T-helper 2 cell treated with Interferon-gamma antibody and Interleukin-4, amounts not matched to agents 5 μg/mL and 100 μg/mL, for 36 hours (primary cell): ENCODE measurements around the gene GRXCR2.

Experiments
- DNase-seq: peaks from one replicate; pipeline ENCODE4 v3.0.0; 2021; ENCODE audit warnings: low spot score
- H3K27ac Mint-ChIP-seq: one replicate; pipeline ENCODE4 v1.8.0; 2021; ENCODE audit warnings: mild to moderate bottlenecking, mixed read lengths
- H3K27me3 Mint-ChIP-seq: one replicate; pipeline ENCODE4 v1.8.0; 2021; ENCODE audit warnings: low read depth, mixed read lengths
- H3K36me3 Mint-ChIP-seq: one replicate; pipeline ENCODE4 v1.8.0; 2021; ENCODE audit warnings: low read depth, mixed read lengths
- H3K4me1 Mint-ChIP-seq: one replicate; pipeline ENCODE4 v1.8.0; 2021; ENCODE audit warnings: low read depth, mixed read lengths
- H3K4me3 Mint-ChIP-seq: one replicate; pipeline ENCODE4 v1.8.0; 2022; ENCODE audit warnings: mild to moderate bottlenecking, moderate library complexity, mixed read lengths
- H3K9me3 Mint-ChIP-seq: one replicate; pipeline ENCODE4 v1.8.0; 2021; ENCODE audit warnings: mixed read lengths

GRXCR2 gene

GRCh38 chr5:145859897-145860296 is 12.9 kb downstream of the GRXCR2 start:
- H3K9me3 Mint-ChIP-seq = no peaks in the 10 kb centered on the region
- peaks cover 4% of the 10 kb centered on the region for H3K4me1 Mint-ChIP-seq
- H3K36me3 Mint-ChIP-seq = no peaks in the 10 kb centered on the region
- DNase-seq = no peak
- H3K27ac Mint-ChIP-seq = no peak overlapping the region
- H3K27me3 Mint-ChIP-seq = peaks cover 17% of the 10 kb centered on the region
- H3K4me3 Mint-ChIP-seq = no peak overlapping the region

GRCh38 chr5:145859453-145859852 is 13.4 kb downstream of the GRXCR2 start:
- Mint-ChIP-seq H3K4me1 (peaks cover 8% of the 10 kb centered on the region), H3K4me3 (no peak overlapping the region), H3K36me3 (no peaks in the 10 kb centered on the region), H3K27me3 (peaks cover 17% of the 10 kb centered on the region), H3K9me3 (no peaks in the 10 kb centered on the region), H3K27ac (no peak overlapping the region)
- DNase-seq = no peak

GRCh38 chr5:145858959-145859358 is 13.9 kb downstream of the GRXCR2 start:
- Mint-ChIP-seq H3K27ac (no peak overlapping the region), H3K4me1 (peaks cover 8% of the 10 kb centered on the region), H3K9me3 (no peaks in the 10 kb centered on the region), H3K36me3 (no peaks in the 10 kb centered on the region), H3K27me3 (peaks cover 17% of the 10 kb centered on the region), H3K4me3 (no peak overlapping the region)
- DNase-seq = no peak

- no peak overlapping the region for H3K27ac Mint-ChIP-seq
- peaks cover 8% of the 10 kb centered on the region for H3K4me1 Mint-ChIP-seq
- peaks cover 18% of the 10 kb centered on the region for H3K27me3 Mint-ChIP-seq
- peak overlapping the region; percentile 46 for H3K4me3 Mint-ChIP-seq
- H3K9me3 Mint-ChIP-seq = no peaks in the 10 kb centered on the region
- peak; percentile 34 for DNase-seq
- no peaks in the 10 kb centered on the region for H3K36me3 Mint-ChIP-seq
Observed at GRCh38 chr5:145856285-145856818, 16.5 kb downstream of the GRXCR2 start.

GRCh38 chr5:145855763-145856267 is 17.0 kb downstream of the GRXCR2 start:
- Mint-ChIP-seq H3K27ac (no peak overlapping the region), H3K4me1 (peaks cover 8% of the 10 kb centered on the region), H3K27me3 (peaks cover 16% of the 10 kb centered on the region), H3K36me3 (no peaks in the 10 kb centered on the region), H3K4me3 (no peak overlapping the region), H3K9me3 (no peaks in the 10 kb centered on the region)
- DNase-seq = no peak

GRCh38 chr5:145854651-145855258 is 18.1 kb downstream of the GRXCR2 start:
- H3K4me3 Mint-ChIP-seq = no peak overlapping the region
- H3K4me1 Mint-ChIP-seq = peaks cover 8% of the 10 kb centered on the region
- H3K27ac Mint-ChIP-seq = no peak overlapping the region
- H3K36me3 Mint-ChIP-seq = no peaks in the 10 kb centered on the region
- no peak for DNase-seq
- no peaks in the 10 kb centered on the region for H3K9me3 Mint-ChIP-seq
- peaks cover 14% of the 10 kb centered on the region for H3K27me3 Mint-ChIP-seq

- Mint-ChIP-seq H3K36me3 (no peaks in the 10 kb centered on the region), H3K4me1 (peaks cover 8% of the 10 kb centered on the region), H3K27me3 (peaks cover 14% of the 10 kb centered on the region), H3K9me3 (no peaks in the 10 kb centered on the region), H3K4me3 (no peak overlapping the region), H3K27ac (no peak overlapping the region)
- DNase-seq = no peak
Observed at GRCh38 chr5:145853781-145854376, 18.9 kb downstream of the GRXCR2 start.

- H3K9me3 Mint-ChIP-seq = no peaks in the 10 kb centered on the region
Observed at GRCh38 chr5:145852990-145853389, 19.8 kb downstream of the GRXCR2 start.

GRCh38 chr5:145848854-145849253 is 24.0 kb downstream of the GRXCR2 start:
- no peaks in the 10 kb centered on the region for H3K9me3 Mint-ChIP-seq
- no peak for DNase-seq
- H3K4me3 Mint-ChIP-seq = no peak overlapping the region
- H3K36me3 Mint-ChIP-seq = no peaks in the 10 kb centered on the region
- H3K27ac Mint-ChIP-seq = no peak overlapping the region
- peaks cover 15% of the 10 kb centered on the region for H3K27me3 Mint-ChIP-seq
- H3K4me1 Mint-ChIP-seq = no peaks in the 10 kb centered on the region

More at GRCh38 chr5:145852990-145853389, 19.8 kb downstream of the GRXCR2 start:
- peaks cover 14% of the 10 kb centered on the region for H3K27me3 Mint-ChIP-seq
- no peak overlapping the region for H3K27ac Mint-ChIP-seq
- H3K4me3 Mint-ChIP-seq = no peak overlapping the region
- no peaks in the 10 kb centered on the region for H3K36me3 Mint-ChIP-seq
- H3K4me1 Mint-ChIP-seq = peaks cover 8% of the 10 kb centered on the region
- DNase-seq = no peak

- H3K9me3 Mint-ChIP-seq = no peaks in the 10 kb centered on the region
- no peaks in the 10 kb centered on the region for H3K36me3 Mint-ChIP-seq
- H3K27me3 Mint-ChIP-seq = peaks cover 15% of the 10 kb centered on the region
- no peak overlapping the region for H3K27ac Mint-ChIP-seq
- no peak overlapping the region for H3K4me3 Mint-ChIP-seq
- DNase-seq = no peak
- H3K4me1 Mint-ChIP-seq = no peaks in the 10 kb centered on the region
Observed at GRCh38 chr5:145847499-145848497, 25.0 kb downstream of the GRXCR2 start.

- Mint-ChIP-seq H3K4me1 (no peaks in the 10 kb centered on the region), H3K27me3 (peaks cover 14% of the 10 kb centered on the region), H3K27ac (no peak overlapping the region), H3K36me3 (no peaks in the 10 kb centered on the region), H3K9me3 (no peaks in the 10 kb centered on the region), H3K4me3 (no peak overlapping the region)
- no peak for DNase-seq
Observed at GRCh38 chr5:145846081-145846480, 26.7 kb downstream of the GRXCR2 start.

- Mint-ChIP-seq H3K9me3 (no peaks in the 10 kb centered on the region), H3K4me3 (no peak overlapping the region), H3K4me1 (peaks cover 2% of the 10 kb centered on the region), H3K27me3 (peaks cover 13% of the 10 kb centered on the region), H3K36me3 (no peaks in the 10 kb centered on the region), H3K27ac (no peak overlapping the region)
- DNase-seq = no peak
Observed at GRCh38 chr5:145841299-145841698, 31.5 kb downstream of the GRXCR2 start.

- no peak overlapping the region for H3K4me3 Mint-ChIP-seq
- peaks cover 5% of the 10 kb centered on the region for H3K4me1 Mint-ChIP-seq
- H3K36me3 Mint-ChIP-seq = no peaks in the 10 kb centered on the region
- peaks cover 10% of the 10 kb centered on the region for H3K27me3 Mint-ChIP-seq
- DNase-seq = no peak
- H3K9me3 Mint-ChIP-seq = no peaks in the 10 kb centered on the region
- H3K27ac Mint-ChIP-seq = no peak overlapping the region
Observed at GRCh38 chr5:145840458-145841132, 32.2 kb downstream of the GRXCR2 start.
